ENCODE data around the gene SH3GLB2.

SH3GLB2 gene

GRCh38 chr9:129028192-129028966 lies at the start of gene SH3GLB2:
SH3GLB2 (minus strand) TSS chr9:129028331; CDS start chr9:129028154, 177 bp downstream.
- DNase-seq = peak; percentile 93

GRCh38 chr9:129077236-129077635 lies 49.1 kb upstream of the SH3GLB2 start:
- DNase-seq = no peak

- DNase-seq = no peak
Measured at GRCh38 chr9:129076640-129077037, 48.5 kb upstream of the SH3GLB2 start.

GRCh38 chr9:129075996-129076639 lies 48.0 kb upstream of the SH3GLB2 start:
- no peak for DNase-seq

GRCh38 chr9:129074106-129074505 lies 46.0 kb upstream of the SH3GLB2 start:
- no peak for DNase-seq

GRCh38 chr9:129073404-129073803 lies 45.3 kb upstream of the SH3GLB2 start:
- DNase-seq = no peak

GRCh38 chr9:129072171-129072570 lies 44.0 kb upstream of the SH3GLB2 start:
- no peak for DNase-seq

- no peak for DNase-seq
Measured at GRCh38 chr9:129071526-129072126, 43.5 kb upstream of the SH3GLB2 start.

GRCh38 chr9:129070696-129071525 lies 42.8 kb upstream of the SH3GLB2 start:
- DNase-seq = no peak

- no peak for DNase-seq
Measured at GRCh38 chr9:129069862-129070641, 41.9 kb upstream of the SH3GLB2 start.

- peak; percentile 45 for DNase-seq
Measured at GRCh38 chr9:129068990-129069861, 41.1 kb upstream of the SH3GLB2 start.

- no peak for DNase-seq
Measured at GRCh38 chr9:129068110-129068509, 40.0 kb upstream of the SH3GLB2 start.

- DNase-seq = no peak
Measured at GRCh38 chr9:129064499-129064908, 36.4 kb upstream of the SH3GLB2 start.

- no peak for DNase-seq
Measured at GRCh38 chr9:129063061-129063460, 34.9 kb upstream of the SH3GLB2 start.

- DNase-seq = no peak
Measured at GRCh38 chr9:129060991-129061390, 32.9 kb upstream of the SH3GLB2 start.

GRCh38 chr9:129059796-129060785 lies 32.0 kb upstream of the SH3GLB2 start:
- DNase-seq = no peak

- DNase-seq = no peak
Measured at GRCh38 chr9:129058965-129059795, 31.0 kb upstream of the SH3GLB2 start.

GRCh38 chr9:129054163-129054851 lies 26.2 kb upstream of the SH3GLB2 start:
- DNase-seq = no peak

Data from activated CD4-positive, alpha-beta T cell treated with anti-CD3 and anti-CD28 coated beads, Interleukin-2, amount 50 U/mL, for 1 hour (primary cell).